ENCODE results near the gene FAM120C.

DNA sequence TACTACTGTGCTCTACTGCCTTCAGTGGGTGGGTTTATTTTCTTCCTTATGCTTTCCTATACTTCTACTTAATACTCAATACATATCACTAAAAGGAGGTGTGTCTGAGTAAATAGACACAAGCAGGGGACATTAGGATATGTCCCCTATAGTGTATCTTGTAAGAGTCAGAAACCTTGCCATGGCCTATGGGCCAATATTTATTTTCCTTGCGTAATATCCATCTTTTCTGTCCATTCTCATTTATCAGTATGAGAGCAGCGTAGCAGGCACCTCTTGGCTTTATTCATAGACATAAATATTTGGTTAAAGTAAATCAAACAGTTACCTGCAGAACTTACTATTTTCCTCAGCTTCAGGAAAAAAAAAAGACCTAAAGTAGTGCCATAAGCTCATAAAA, 92.2 kb downstream of the FAM120C start:
- TF ChIP-seq GATA2 (IDR thresholded peaks at IDR 0.05; ENCODE audit: low read depth, low read length) (no peak), GATA3 (IDR thresholded peaks at IDR 0.05; ENCODE audit: low read depth, low read length) (no peak)

Data from SH-SY5Y (cell line).